Measurements from ENCODE around the gene GLS. TPM values are rescaled to one million over a fixed set of nuclear protein-coding genes. Genes with fewer than 3 reads are reported as not detected.

GLS gene
- total and polyA plus RNA-seq, 2 of the 13 experiments (the other 11 are each of a cell fraction or from before 2014, with no cell fraction given) = 78.6 to 183 TPM

DNA sequence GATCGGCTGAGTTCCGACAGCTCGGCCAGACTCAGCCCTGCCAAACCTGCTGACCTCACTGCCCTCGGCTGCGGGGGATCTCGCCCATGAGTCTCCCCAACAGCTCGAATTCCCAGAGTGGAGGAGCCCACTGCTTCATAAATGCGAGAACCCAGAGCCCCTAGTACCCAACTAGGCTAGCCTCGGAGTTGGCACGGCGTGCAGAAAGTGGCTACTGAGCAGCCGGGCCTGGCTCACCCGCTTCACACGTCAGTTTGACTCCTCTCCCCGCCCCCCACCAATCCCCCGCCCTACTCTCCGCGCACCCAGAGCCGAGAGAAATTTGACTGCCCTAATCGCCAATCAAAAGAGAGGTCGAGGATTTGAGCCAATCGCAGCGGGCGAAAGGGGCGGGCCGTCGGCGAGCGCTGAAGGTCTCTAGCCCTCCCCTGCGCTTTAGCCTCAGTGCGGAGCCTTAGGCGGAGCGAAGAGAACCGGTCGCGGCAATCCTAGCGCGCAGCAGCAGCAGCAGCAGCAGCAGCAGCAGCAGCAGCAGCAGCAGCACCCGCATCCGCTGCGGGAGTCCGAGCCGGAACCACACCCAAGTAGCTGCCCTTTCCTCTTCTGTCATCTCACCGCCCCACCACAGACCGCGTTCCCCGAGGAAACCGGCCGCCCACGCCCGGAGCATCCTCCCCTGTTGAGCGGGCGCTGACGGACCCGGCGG, at the start of gene GLS (continued):
- TF ChIP-seq POLR2A (IDR thresholded peaks at IDR 0.05; ENCODE audit: insufficient read depth in 1 of 2, low read depth in 2 of 2, low read length in 2 of 2) = peak; percentile 99 to 100
- TF ChIP-seq RFXANK (CRISPR knock-in tag; IDR thresholded peaks at IDR 0.05) = 0 out of 2 replicates have a peak, but pooled peaks have one; percentile 33
- peak; percentile 62 for TF ChIP-seq MED1 (CRISPR knock-in tag; IDR thresholded peaks at IDR 0.05)
- TF ChIP-seq ZNF530 (CRISPR knock-in tag; IDR thresholded peaks at IDR 0.05; ENCODE audit: low read depth) = no peak
- no peak for TF ChIP-seq JUNB (CRISPR knock-in tag; IDR thresholded peaks at IDR 0.05; ENCODE audit: borderline replicate concordance)
- peak; percentile 28; the same call in 1 of the 2 replicates for TF ChIP-seq ZBTB38 (CRISPR knock-in tag; IDR thresholded peaks at IDR 0.05)
- TF ChIP-seq GZF1 (CRISPR knock-in tag; IDR thresholded peaks at IDR 0.05) = no peak
- TF ChIP-seq, protein P1, sequence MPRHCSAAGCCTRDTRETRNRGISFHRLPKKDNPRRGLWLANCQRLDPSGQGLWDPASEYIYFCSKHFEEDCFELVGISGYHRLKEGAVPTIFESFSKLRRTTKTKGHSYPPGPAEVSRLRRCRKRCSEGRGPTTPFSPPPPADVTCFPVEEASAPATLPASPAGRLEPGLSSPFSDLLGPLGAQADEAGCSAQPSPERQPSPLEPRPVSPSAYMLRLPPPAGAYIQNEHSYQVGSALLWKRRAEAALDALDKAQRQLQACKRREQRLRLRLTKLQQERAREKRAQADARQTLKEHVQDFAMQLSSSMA (CRISPR knock-in tag; IDR thresholded peaks at IDR 0.05) = no peak
- peak; percentile 72 for TF ChIP-seq SALL1 (CRISPR knock-in tag; IDR thresholded peaks at IDR 0.05)
- TF ChIP-seq SP1 (IDR thresholded peaks at IDR 0.05) = no peak
- TF ChIP-seq SP1 (CRISPR knock-in tag; IDR thresholded peaks at IDR 0.05) = no peak; the same call in 1 of the 2 replicates
- peak; percentile 50; the same call in 1 of the 2 replicates for TF ChIP-seq RFX5 (IDR thresholded peaks at IDR 0.05; ENCODE audit: low read depth, low read length)
- TF ChIP-seq, protein P2, sequence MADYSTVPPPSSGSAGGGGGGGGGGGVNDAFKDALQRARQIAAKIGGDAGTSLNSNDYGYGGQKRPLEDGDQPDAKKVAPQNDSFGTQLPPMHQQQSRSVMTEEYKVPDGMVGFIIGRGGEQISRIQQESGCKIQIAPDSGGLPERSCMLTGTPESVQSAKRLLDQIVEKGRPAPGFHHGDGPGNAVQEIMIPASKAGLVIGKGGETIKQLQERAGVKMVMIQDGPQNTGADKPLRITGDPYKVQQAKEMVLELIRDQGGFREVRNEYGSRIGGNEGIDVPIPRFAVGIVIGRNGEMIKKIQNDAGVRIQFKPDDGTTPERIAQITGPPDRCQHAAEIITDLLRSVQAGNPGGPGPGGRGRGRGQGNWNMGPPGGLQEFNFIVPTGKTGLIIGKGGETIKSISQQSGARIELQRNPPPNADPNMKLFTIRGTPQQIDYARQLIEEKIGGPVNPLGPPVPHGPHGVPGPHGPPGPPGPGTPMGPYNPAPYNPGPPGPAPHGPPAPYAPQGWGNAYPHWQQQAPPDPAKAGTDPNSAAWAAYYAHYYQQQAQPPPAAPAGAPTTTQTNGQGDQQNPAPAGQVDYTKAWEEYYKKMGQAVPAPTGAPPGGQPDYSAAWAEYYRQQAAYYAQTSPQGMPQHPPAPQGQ (CRISPR knock-in tag; IDR thresholded peaks at IDR 0.05; ENCODE audit: borderline replicate concordance) = no peak
- TF ChIP-seq CEBPB (IDR thresholded peaks at IDR 0.05; ENCODE audit: borderline replicate concordance, low read depth, low read length) = no peak
- TF ChIP-seq ZNF777 (CRISPR knock-in tag; IDR thresholded peaks at IDR 0.05) = peak; percentile 80
- no peak for TF ChIP-seq ELF4 (CRISPR knock-in tag; IDR thresholded peaks at IDR 0.05; ENCODE audit: borderline replicate concordance)
- TF ChIP-seq, protein P3, sequence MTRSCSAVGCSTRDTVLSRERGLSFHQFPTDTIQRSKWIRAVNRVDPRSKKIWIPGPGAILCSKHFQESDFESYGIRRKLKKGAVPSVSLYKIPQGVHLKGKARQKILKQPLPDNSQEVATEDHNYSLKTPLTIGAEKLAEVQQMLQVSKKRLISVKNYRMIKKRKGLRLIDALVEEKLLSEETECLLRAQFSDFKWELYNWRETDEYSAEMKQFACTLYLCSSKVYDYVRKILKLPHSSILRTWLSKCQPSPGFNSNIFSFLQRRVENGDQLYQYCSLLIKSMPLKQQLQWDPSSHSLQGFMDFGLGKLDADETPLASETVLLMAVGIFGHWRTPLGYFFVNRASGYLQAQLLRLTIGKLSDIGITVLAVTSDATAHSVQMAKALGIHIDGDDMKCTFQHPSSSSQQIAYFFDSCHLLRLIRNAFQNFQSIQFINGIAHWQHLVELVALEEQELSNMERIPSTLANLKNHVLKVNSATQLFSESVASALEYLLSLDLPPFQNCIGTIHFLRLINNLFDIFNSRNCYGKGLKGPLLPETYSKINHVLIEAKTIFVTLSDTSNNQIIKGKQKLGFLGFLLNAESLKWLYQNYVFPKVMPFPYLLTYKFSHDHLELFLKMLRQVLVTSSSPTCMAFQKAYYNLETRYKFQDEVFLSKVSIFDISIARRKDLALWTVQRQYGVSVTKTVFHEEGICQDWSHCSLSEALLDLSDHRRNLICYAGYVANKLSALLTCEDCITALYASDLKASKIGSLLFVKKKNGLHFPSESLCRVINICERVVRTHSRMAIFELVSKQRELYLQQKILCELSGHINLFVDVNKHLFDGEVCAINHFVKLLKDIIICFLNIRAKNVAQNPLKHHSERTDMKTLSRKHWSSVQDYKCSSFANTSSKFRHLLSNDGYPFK (CRISPR knock-in tag; IDR thresholded peaks at IDR 0.05; ENCODE audit: borderline replicate concordance) = no peak; the same call in 1 of the 2 replicates
- TF ChIP-seq, protein P4, sequence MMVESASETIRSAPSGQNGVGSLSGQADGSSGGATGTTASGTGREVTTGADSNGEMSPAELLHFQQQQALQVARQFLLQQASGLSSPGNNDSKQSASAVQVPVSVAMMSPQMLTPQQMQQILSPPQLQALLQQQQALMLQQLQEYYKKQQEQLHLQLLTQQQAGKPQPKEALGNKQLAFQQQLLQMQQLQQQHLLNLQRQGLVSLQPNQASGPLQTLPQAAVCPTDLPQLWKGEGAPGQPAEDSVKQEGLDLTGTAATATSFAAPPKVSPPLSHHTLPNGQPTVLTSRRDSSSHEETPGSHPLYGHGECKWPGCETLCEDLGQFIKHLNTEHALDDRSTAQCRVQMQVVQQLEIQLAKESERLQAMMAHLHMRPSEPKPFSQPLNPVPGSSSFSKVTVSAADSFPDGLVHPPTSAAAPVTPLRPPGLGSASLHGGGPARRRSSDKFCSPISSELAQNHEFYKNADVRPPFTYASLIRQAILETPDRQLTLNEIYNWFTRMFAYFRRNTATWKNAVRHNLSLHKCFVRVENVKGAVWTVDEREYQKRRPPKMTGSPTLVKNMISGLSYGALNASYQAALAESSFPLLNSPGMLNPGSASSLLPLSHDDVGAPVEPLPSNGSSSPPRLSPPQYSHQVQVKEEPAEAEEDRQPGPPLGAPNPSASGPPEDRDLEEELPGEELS (CRISPR knock-in tag; IDR thresholded peaks at IDR 0.05) = peak; percentile 26; the same call in 1 of the 2 replicates
- TF ChIP-seq ZNF230 (CRISPR knock-in tag; IDR thresholded peaks at IDR 0.05) = no peak
- no peak; the same call in 1 of the 2 replicates for TF ChIP-seq ZNF253 (CRISPR knock-in tag; IDR thresholded peaks at IDR 0.05; ENCODE audit: borderline replicate concordance)
- no peak for TF ChIP-seq ZNF138 (CRISPR knock-in tag; IDR thresholded peaks at IDR 0.05; ENCODE audit: low read depth)
- 0 out of 2 replicates have a peak, but pooled peaks have one; percentile 42 for TF ChIP-seq DNMT1 (CRISPR knock-in tag; IDR thresholded peaks at IDR 0.05)
- peak; percentile 35 for TF ChIP-seq SKI (IDR thresholded peaks at IDR 0.05; ENCODE audit: partially characterized antibody)
- no peak for TF ChIP-seq ZNF160 (CRISPR knock-in tag; IDR thresholded peaks at IDR 0.05)
- TF ChIP-seq MTF1 (CRISPR knock-in tag; IDR thresholded peaks at IDR 0.05) = no peak

Measured in HepG2 (cell line).